A172 (cell line): ENCODE measurements around the gene LDLRAD4. TPM values are rescaled to one million over a fixed set of nuclear protein-coding genes. Genes with fewer than 3 reads are reported as not detected.

Experiments
- DNase-seq: peaks from one replicate; pipeline ENCODE4 v3.0.0-alpha.2; 2015; ENCODE audit warnings: low spot score
- total RNA-seq: library from RNA; depleted of rRNA; stranded (reverse); fragments of >200 nt; shearing (Covaris generic); gene quantifications from 2 replicates; pipeline ENCODE4 v1.2.3, GENCODE V29; 2014

LDLRAD4 gene
- total RNA-seq, 1 experiment from 2014 or later: 5.7 TPM

DNA sequence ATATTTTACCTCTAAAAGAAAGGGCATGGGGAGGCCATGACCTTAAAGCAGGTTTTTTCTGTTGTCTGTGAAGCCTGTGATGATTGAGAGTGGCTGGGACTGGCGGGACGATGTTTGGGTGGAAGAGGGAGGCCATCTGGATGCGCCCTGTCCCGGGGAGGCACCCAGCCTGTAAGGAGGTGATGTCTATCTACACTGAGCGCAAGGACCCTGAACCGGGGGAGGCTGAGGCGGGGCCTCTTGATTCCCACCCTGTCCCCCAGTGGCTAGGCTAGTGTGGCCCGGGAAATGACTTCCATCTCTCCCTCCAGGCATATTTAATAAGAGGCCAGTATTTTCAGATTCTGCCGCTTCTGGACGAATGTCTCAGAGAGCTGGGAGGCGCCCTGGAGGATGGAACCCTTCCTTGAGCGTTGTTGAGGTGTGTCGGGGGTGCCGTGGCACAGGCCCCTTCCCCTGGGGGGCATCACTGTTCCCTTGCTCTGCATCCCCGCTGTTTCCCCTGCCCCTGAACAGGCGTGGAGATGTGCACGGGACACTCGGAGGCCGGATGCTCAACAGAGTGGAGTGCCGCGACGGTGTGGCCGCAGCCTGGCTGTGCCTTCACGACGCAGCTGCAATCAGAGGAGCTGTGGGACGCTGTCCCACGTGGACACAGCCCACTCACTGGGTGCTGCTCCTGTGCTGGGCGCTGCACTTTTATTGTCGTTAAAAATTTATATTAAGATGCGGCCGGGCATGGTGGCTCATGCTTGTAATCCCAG is 185.4 kb downstream of the LDLRAD4 start:
- DNase-seq: no peak

DNA sequence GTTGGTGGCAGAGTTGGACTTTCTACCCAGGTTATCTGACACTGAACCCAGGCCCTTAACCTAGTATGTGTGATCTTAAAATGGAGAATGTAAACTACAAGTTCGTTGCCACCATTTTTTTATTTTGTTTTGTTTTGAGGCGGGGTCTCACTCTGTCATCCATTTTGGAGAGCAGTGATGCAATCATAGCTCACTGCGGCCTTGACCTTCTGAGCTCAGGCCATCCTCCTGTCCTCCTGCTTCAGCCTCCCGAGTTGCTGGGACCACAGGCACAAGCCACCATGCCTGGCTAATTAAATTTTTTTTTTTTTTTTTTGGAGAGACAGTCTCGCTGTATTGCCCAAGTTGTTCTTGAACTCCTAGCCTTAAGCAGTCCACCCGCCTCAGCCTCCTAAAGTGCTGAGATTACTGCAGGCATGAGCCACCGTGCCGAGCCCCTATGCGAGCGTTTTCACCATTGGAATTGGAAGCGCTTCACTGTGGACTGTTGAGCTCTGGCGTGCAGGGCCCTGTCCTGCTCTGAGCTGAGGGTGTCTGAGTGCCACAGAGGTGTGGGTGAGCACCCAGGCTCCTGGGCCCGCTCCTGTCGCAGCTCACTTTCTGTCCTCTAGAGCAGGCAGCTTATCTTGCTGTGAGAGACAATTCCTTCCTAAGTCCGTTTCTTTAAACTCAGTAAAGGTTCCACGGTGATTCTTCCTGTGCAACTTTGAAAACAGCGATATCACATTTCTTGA is 186.9 kb downstream of the LDLRAD4 start:
- DNase-seq: no peak

DNA sequence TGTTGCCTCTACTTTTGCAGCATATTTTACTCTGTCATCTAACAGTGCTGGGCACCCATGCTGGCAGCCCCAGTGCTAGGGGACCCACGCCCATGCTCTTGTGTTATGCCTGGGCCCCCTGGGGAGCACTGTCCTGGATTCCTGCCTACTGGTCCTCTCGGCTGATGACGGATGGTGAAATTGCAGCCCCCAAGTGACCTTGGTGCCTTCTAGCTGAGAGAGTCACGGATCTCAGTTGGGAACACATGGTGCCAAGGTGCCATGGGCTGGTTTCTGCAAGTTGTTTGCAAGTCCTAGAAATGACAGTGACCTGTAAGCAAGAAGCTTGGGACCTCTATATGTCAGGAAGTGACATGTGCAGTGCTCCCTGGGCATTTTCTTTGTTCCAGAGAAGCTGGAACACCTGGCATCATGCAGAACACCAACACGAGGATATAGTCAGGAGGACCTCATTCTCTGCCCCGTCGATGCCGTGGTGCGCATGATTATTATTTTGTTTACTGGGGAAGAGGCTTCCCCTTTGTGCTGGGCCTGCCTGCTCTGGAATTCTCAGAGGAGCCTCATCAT is 187.6 kb downstream of the LDLRAD4 start:
- no peak for DNase-seq

DNA sequence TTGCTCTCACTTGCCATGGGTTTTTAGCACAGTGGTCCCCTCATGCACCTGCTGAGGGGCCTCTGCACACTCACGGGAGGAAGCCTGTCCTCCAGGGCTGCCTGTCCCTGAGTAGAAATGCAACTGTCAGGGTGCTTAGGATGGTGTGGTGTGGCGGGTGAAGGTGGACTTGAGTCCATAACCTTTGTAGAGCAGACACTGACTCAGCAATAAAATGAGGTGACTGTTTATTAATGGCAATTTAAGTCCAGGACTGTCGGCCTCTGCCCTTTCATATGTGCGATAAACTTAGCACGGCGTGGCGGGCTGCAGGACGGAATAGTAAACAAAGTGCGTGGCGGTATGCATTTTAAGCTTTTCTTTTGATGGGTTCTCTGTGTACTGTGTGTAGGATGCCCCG is 188.2 kb downstream of the LDLRAD4 start:
- DNase-seq: no peak

DNA sequence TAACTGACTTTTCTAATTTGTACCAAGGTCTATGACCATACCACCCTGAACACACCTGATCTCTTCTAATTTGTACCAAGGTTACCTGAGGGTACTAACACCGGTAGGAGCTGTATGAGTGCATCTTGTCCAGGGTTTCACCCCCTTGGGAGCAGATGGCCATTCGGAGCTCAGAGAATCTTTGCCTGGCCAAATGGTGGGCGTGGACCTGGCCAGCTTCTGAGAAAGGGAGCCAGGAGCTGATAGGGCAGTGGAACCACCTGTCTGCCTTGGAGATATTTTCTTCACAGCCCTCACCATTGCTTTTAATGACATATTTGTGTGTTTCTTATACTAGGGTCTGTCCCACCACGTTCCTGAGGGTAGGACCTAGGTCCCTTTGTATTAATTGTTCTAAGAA is 188.9 kb downstream of the LDLRAD4 start:
- DNase-seq: no peak

DNA sequence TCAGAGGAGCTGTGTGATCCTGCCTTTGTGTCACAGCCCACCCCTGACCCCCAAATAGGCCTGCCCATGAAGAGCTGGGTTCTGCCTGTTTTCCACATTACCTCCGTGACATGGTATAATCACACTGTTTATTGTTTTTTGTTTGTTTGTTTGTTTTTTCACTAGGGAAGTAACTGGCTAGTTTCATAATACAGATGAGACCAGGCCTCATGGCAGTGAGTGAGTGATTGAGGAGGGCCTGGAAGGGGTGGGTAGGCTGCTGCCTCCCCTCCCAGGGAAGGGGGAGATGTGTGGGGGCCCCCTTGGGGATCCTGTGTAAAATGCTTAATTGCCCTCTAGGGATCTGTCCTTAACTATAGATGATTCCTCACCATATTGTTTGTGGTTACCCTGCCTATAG is 190.5 kb downstream of the LDLRAD4 start:
- DNase-seq: no peak

DNA sequence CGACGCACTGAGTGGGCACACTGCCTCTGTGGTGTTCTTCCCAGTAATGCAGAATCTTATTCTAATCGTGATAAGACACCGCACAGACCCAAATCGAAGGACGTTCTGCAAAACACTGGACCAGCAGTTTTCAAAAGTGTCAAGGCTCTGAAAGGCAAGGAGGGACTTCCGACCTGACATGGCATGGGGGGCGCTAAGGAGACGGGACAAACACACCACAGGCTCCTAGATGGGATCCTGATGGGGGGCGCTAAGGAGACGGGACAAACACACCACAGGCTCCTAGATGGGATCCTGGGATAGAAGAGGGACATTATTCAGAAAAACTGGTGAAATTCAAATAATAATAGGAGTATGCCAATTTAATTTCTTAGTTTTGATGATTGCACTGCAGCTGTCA is 191.4 kb downstream of the LDLRAD4 start:
- DNase-seq: no peak

DNA sequence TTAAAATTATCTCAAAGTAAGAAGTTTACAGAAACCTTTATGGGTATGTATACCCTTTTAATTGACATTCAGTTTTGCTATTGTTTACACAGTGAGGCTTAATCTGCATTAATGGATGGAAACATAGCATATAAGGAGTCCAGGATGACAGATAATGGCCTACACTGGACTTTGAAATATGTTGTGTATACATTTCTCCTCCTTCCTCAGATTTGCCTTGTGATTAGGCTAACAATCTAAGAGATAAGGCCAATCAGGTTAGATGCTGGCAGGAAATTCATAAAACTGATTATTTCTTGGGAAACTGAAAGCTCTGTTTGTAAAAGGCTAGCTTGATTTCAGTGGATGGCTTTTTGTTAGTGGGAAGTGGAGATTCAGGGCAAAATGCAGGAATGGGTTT is 191.9 kb downstream of the LDLRAD4 start:
- no peak for DNase-seq

DNA sequence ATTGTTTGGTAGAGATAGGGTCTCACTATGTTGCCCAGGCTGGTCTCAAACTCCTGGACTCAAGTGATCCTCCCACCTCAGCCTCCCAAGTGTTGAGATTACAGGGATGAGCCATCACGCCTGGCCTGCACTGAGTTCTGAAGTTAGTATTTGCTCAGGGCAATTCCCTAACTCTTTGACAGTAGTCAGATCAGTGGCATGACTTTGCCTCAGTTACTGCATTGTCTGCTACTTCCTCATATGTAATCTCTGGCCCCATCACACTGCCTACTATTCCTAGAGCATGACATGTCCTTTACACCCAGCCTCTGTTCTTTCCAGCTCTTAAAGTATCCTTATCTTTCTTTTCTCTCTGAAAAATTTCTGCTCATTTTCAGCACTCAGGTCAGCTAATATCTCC is 193.5 kb downstream of the LDLRAD4 start:
- no peak for DNase-seq

DNA sequence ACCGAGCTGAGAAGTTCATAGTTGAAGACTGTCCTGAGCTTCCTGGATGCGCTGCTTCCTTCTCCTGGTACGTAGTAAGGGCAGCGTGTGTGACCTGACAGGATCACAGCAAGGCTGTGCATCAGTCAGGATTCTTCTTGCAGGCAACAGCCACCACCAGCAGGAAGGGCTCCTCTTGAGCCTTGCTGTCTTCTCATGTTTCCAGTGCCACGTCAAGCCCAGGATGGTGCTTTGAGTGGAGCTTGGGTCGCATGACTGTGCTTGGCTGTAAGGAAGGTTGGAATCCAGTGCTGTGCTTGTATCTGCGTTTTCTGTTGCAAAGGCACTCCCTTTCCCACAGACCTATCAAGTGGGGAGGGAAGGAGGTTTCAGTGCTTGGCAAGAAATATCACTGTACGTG is 194.3 kb downstream of the LDLRAD4 start:
- no peak for DNase-seq

DNA sequence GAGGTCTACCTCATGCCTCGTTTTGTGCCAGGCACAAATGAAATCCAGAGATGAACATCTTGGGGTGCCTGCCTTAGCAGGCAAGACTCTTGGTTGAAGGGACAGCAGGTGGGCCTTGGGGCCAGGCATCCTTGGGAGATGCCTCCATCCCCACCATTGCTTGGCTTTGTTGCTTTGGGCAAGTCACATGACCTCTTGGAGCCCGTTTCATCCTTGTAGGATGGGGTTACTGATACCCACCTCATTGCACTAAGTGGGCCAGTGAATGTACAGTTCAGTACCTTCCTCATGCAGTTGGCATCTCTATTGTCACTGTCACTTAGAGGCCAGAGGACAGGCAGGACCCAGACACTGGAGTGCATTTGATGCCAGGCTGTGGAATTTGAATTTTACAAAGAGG is 195.5 kb downstream of the LDLRAD4 start:
- no peak for DNase-seq

DNA sequence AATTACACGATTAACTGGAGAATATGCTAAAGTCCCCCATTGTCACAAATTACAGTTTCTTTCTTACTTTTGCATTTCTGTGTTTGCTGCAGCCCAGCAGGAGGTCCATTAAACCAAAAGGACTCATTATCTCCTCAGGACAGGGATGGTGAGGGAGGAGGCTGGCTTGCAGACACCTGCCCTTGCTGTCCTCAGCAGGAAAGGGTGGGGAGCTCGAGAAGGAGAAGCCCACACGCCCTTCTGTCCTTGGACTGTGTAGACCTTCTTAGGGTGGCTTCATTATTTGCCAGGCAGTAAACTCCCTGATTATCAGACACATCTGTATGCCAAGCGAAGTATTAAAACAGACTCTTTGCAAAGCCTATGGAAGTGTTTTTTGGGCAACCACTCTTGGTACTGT is 196.0 kb downstream of the LDLRAD4 start:
- no peak for DNase-seq

DNA sequence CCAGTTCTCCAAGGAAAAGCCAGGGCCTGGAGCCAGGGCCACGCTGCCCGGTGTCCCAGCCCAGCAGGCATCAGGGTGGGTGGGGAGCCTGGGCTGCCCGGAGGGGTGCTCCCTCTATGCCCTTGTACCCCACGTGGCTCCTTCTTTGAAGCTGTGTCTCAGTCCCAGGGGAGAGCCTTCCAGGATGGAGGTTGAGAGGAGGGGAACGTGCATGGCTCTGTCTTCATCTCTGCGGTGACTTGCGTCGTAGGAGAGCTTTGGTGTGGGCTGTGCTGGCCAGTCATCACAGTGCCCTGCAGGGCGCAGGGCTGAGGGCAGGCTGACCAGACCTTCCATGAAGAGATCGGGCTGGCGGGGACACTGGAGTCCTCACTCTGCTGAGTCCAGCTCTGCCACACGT is 197.2 kb downstream of the LDLRAD4 start:
- no peak for DNase-seq

DNA sequence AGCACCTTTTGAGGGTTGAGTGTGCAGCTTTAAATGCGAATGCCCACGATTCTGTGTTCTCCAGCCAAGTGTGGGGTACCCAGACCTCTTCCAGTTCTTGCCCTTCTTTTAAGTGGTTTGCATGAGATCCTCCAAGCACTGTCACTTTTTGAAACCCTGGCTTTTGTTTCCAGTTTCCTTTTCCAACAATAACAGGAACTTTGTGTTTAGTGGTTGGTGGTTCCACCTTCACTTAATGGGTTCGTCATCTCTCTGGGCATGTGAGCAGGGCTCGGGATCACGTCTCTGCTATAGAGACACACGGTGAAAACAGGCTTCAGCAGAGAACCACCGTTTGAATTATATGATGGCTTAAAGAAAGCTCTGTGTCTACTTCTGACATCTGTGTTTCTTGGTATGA is 197.6 kb downstream of the LDLRAD4 start:
- peak; percentile 32 for DNase-seq

DNA sequence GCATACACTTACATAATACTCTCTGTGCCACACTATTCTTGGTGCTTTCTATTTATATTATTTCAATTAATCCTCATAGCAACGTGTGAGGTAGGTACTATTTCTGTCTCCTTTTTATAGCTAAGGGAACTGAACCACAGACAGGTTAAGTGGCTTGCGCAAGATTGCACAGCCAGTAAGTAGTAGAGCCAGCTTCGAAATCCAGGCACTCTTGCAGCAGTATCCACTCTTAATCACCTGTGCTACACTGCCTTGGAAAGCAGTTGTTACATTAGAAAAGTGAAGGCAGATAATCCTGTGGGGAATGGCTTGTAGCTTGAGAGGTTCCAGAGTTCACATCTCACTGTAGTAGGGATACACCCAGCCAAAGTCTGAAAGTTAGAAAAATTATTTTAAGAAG is 198.3 kb downstream of the LDLRAD4 start:
- no peak for DNase-seq

DNA sequence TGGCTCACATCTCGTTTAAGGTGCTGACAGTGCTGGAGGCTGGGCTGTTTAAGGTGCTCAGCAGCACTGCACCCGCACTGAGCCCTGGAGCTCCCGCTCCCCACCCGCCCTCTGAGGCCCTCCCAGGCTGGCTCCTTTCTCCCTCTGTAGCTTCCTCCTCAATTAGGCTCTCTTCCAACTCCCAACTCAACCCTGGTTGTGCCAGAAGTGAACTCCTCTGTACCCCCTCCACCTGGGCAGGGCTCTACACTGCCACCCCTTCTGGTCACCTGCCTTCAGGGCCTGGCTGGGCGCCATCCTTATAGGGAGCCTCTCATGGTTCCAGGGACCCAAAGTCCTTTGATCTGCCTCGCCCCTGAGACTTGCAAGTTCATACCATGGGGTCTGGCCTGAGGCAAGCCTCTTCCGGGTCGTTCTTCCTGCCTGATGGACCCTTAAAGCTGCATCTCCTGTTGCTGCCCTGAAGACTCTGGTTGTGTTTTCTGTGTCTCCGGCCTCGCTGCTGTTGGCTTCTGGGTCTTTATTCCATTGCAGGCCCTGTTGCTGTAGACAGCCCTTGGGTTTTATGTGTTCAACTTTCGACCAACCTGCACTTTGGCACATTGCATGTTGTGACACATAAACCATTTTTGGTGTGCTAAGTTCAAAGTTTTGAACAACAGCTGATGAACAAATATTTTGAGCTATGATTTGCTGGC is 199.6 kb downstream of the LDLRAD4 start:
- no peak for DNase-seq

DNA sequence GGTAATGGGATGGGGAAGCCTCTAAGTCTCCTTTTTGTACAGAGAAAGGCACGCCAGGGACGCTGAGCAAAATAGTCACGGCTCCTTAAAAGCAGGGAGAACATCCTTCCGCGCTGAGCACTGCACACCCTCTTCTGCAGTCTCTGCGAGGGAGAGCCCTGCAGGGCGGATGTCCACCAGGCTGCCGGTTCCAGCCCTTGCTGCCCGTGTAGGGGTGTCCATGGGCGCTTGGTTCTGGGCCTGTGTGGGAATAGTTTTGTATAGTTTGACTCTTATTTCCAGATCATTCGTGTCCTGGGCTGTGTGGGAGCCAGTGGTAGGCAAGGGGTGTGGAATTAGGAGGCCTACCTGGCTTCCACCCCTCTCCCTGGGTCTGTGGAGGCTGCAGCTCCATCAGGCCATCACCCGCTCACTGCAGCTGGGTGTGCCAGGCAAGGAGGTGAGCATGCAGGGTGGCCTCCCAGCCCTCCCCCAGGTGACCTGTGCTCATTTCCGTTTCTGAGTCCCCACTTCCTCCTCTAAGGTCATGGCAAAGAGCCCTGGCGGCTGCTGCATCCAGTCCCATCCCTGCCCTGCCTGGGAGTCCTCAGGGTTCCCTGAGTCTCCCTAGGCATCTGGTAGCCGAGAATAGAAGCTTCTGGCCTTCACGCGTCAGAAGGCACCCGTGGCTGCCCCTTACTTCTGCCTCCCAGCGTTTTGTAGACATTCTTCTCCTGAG is 202.6 kb downstream of the LDLRAD4 start:
- DNase-seq: no peak

DNA sequence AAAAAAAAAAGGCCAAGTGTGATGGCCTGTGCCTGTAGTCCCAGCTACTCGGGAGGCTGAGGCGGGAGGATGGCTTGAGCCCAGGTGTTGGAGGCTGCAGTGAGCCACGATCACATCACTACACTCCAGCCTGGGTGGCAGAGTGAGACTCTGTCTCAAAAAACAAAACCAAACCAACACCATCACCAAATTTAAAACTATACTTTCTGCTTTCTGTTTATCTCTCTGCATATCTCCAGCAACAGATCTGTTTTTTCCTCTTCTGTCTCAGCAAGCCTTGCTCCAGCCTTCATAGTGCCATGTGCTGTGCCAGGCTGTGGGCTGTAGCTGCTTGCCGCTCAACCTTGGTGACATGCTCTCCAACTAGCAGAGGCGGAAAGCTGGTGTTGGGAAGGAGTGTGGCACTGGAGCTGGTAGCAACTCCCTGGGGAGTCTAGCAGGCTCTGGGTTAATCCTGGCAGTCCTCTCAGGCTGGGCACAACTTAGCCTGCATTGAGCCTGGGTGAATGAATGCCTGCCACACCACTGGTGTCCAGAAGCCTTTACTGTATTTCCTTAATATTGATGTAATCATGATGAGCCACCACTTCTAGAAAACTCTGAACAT is 204.1 kb downstream of the LDLRAD4 start:
- DNase-seq: no peak

DNA sequence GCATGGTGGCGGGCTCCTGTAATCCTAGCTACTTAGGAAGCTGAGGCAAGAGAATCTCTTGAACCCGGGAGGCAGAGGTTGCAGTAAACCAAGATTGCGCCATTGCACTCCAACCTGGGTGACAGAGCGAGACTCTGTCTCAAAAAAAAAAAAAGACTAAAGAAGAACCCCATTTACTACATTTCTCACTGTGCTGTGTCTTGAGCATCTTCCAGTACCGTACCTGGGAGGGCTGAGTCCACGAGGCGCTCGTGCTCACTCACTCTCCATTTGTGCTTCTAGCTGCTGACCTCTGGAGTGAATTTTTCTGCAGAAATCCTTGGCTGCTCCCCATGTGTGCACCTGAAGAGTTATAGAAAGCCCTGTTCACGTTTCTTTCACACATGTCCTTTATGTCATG is 204.8 kb downstream of the LDLRAD4 start:
- DNase-seq: no peak

DNA sequence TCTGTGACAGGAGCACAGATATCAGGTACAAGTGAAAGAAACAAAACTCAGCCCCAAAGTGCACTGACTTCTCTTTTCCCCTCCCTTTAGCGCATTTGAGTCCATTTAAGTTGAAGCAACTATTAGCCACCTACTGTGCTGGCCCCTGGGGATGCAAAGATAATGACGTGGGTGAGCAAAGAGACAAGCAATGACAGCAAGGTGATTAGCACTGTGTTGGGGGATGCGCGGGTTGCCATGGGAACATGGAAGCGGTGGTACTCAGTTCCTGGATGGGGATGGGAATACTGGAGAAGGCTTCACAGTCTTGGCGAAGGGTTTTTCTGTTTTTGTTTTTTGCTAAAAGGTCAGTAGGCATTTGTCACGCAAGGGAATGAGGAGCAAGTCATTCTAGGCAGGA is 205.8 kb downstream of the LDLRAD4 start:
- no peak for DNase-seq

DNA sequence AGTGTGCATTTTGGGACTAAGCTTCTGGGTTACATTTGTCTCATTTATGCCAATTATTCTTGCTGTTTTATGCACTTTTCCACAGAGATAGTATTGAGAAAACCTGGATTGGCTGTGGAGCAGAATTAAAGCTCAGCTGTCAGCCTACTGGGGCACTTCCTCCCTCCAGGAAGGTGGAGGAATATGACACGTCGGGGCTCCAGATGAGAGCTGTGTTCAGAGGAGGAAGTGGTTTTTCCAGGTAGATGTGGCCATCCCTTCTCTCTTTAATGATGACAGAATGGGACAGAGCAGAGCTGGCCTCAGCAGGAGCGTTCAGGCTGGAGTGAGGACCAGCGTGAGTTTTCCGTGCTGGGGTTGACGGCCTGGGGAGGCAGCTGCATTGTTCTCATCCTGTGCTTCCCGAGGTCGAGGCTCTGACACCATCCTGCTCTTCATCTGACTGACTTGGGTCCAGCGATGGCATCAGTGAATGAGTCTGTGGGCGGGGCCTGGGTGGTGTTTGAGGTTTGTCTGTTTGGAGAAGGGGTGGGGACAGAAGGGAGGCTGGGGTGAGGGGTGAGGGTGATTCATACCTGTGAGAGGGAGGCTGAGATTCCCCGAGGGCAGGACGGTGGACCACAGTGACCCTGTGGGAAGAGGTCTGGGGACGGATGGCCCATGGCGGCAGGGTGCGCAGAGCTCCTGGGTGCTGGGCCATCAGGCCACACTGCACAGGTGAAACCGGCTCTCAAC is 207.0 kb downstream of the LDLRAD4 start:
- peak; percentile 67 for DNase-seq
